SK-N-SH (cell line): ENCODE measurements around the gene NBEAL2. TPM values are rescaled to one million over a fixed set of nuclear protein-coding genes. Genes with fewer than 3 reads are reported as not detected.

Experiments used
- CTCF ChIA-PET: fragments of 300-600, 350-600 bp; formaldehyde crosslinking; extraction: SDS; loops from one replicate; lab custom pipeline; 2021; lab: Yijun Ruan, JAX
- POLR2A ChIA-PET: fragments of 350-600 bp; sonication (Branson Sonifier 250); formaldehyde crosslinking; extraction: SDS; loops from one replicate; lab custom pipeline; 2020; ENCODE audit warnings: antibody characterized with exemption, inconsistent platforms; lab: Yijun Ruan, JAX
- DNase-seq: peaks from one replicate; pipeline ENCODE4 v3.0.0; 2012
- H2AFZ ChIP-seq: fragments of 200-600 bp; sonication (generic); 2 replicates; pipeline ENCODE4 v1.8.1; 2016; ENCODE audit warnings: antibody characterized with exemption, mild to moderate bottlenecking, low read depth
- H3F3A ChIP-seq: fragments of 200-600 bp; sonication (generic); replicated peaks from 2 replicates; pipeline ENCODE3; 2016; ENCODE audit warnings: antibody characterized with exemption, mild to moderate bottlenecking; ENCODE audit not compliant: insufficient read depth
- H3K27ac ChIP-seq, 2 experiments: fragments of 200-500 bp in 1 of 2; fragments of 200-600 bp in 1 of 2; sonication (Bioruptor generic) in 1 of 2; sonication (generic), shearing (Covaris generic) in 1 of 2; 2 replicates each; pipeline versions ENCODE4 v1.5.1 to v1.6.1; 2014 to 2016; ENCODE audit warnings: low read depth in 2 of 2, inconsistent platforms in 1 of 2, low read length in 1 of 2, mild to moderate bottlenecking in 1 of 2, mixed read lengths in 1 of 2
- H3K27me3 ChIP-seq: fragments of 200-600 bp; sonication (generic), shearing (Covaris generic); 2 replicates; pipeline ENCODE4 v1.6.1; 2016; ENCODE audit warnings: mixed run types; ENCODE audit not compliant: insufficient read depth
- H3K36me3 ChIP-seq, 2 experiments: fragments of 200-500 bp in 1 of 2; fragments of 200-600 bp in 1 of 2; sonication (Bioruptor generic) in 1 of 2; sonication (generic) in 1 of 2; replicated peaks in 1 of 2; 2 replicates each; pipeline versions ENCODE3 to v1.5.1; 2014 to 2016; ENCODE audit warnings: low read length in 1 of 2, mild to moderate bottlenecking in 1 of 2; ENCODE audit not compliant: insufficient read depth in 2 of 2, control insufficient read depth in 1 of 2
- H3K4me1 ChIP-seq, 2 experiments: fragments of 200-500 bp in 1 of 2; fragments of 200-600 bp in 1 of 2; sonication (Bioruptor generic) in 1 of 2; sonication (generic), shearing (Covaris generic) in 1 of 2; 2 replicates each; pipeline versions ENCODE4 v1.5.1 to v1.6.1; 2014 to 2016; ENCODE audit warnings: low read depth in 1 of 2, low read length in 1 of 2, mixed run types in 1 of 2; ENCODE audit not compliant: insufficient read depth in 2 of 2, control insufficient read depth in 1 of 2
- H3K4me2 ChIP-seq: fragments of 200-600 bp; sonication (generic), shearing (Covaris generic); 2 replicates; pipeline ENCODE4 v1.6.1; 2017; ENCODE audit warnings: mixed run types
- H3K4me3 ChIP-seq, 2 experiments: fragments of 200-500 bp in 1 of 2; fragments of 200-600 bp in 1 of 2; sonication (Bioruptor generic) in 1 of 2; sonication (generic), shearing (Covaris generic) in 1 of 2; 2 replicates each; pipeline versions ENCODE4 v1.5.1 to v1.8.1; 2014 to 2016; ENCODE audit warnings: low read depth in 2 of 2, inconsistent platforms in 1 of 2, low read length in 1 of 2, mild to moderate bottlenecking in 1 of 2, mixed read lengths in 1 of 2, moderate library complexity in 1 of 2
- H3K79me2 ChIP-seq: fragments of 200-600 bp; sonication (generic); 2 replicates; pipeline ENCODE4 v1.8.1; 2017; ENCODE audit warnings: mild to moderate bottlenecking; ENCODE audit not compliant: insufficient read depth
- H3K9ac ChIP-seq: fragments of 200-600 bp; sonication (generic); 2 replicates; pipeline ENCODE4 v1.6.1; 2017; ENCODE audit warnings: mixed run types
- H3K9me2 ChIP-seq: fragments of 200-600 bp; sonication (generic); 2 replicates; pipeline ENCODE4 v1.6.1; 2017; ENCODE audit warnings: mixed run types
- H3K9me3 ChIP-seq: fragments of 200-600 bp; sonication (generic); 2 replicates; pipeline ENCODE4 v1.6.1; 2017; ENCODE audit warnings: mixed run types, mild to moderate bottlenecking, moderate library complexity
- H4K20me1 ChIP-seq: fragments of 200-600 bp; sonication (generic); 2 replicates; pipeline ENCODE4 v1.6.1; 2017; ENCODE audit warnings: mild to moderate bottlenecking, mixed run types; ENCODE audit not compliant: insufficient read depth
- ELF1 ChIP-seq: IDR thresholded peaks from 2 replicates; pipeline ENCODE4 v1.4.0; 2012
- EP300 ChIP-seq, 2 experiments: IDR thresholded peaks; 2 replicates each; pipeline versions ENCODE4 v1.4.0 to v1.6.1; 2012; ENCODE audit warnings: borderline replicate concordance in 1 of 2, low read depth in 1 of 2, low read length in 1 of 2
- FOXJ3 ChIP-seq: sonication (generic); formaldehyde crosslinking; IDR thresholded peaks from 2 replicates; pipeline ENCODE4 v1.5.1; 2020; ENCODE audit warnings: mild to moderate bottlenecking, missing genetic modification reagents
- FOXM1 ChIP-seq: IDR thresholded peaks from 2 replicates; pipeline ENCODE4 v1.4.0; 2012; ENCODE audit warnings: low read depth, mild to moderate bottlenecking
- GABPA ChIP-seq: IDR thresholded peaks from 2 replicates; pipeline ENCODE4 v1.4.0; 2012; ENCODE audit warnings: low read depth, mild to moderate bottlenecking
- GATA2 ChIP-seq: sonication (generic); formaldehyde crosslinking; IDR thresholded peaks from 2 replicates; pipeline ENCODE4 v1.5.0; 2020; ENCODE audit warnings: mild to moderate bottlenecking, missing genetic modification reagents
- JUND ChIP-seq: IDR thresholded peaks from 2 replicates; pipeline ENCODE4 v1.4.0; 2012
- MAX ChIP-seq: IDR thresholded peaks from 2 replicates; pipeline ENCODE4 v1.4.0; 2012; ENCODE audit warnings: low read depth
- MEF2A ChIP-seq: IDR thresholded peaks from 2 replicates; pipeline ENCODE4 v1.4.0; 2012; ENCODE audit warnings: low read depth, borderline replicate concordance
- MXI1 ChIP-seq: IDR thresholded peaks from 2 replicates; pipeline ENCODE4 v1.6.1; 2012; ENCODE audit warnings: mild to moderate bottlenecking, low read depth, low read length, improper control_type of control experiment
- RCOR1 ChIP-seq: fragments of 150-350 bp; IDR thresholded peaks from 2 replicates; pipeline ENCODE4 v1.6.1; 2017; ENCODE audit warnings: antibody characterized with exemption, low read length
- SMC3 ChIP-seq: IDR thresholded peaks from 2 replicates; pipeline ENCODE4 v1.6.1; 2012; ENCODE audit warnings: low read depth, low read length, improper control_type of control experiment
- USF1 ChIP-seq: IDR thresholded peaks from 2 replicates; pipeline ENCODE4 v1.4.0; 2012; ENCODE audit warnings: low read depth, borderline replicate concordance
- YY1 ChIP-seq: IDR thresholded peaks from 2 replicates; pipeline ENCODE4 v1.4.0; 2012; ENCODE audit warnings: low read depth, mild to moderate bottlenecking
- WGBS: methylation state at CpG from one replicate; pipeline ENCODE4 v1.1.6; 2017; ENCODE audit warnings: low lambda C conversion rate; 5-methylcytosine and 5-hydroxymethylcytosine counted together
- polyA plus RNA-seq, 3 experiments: library from polyadenylated mRNA; depleted of rRNA; stranded (reverse); fragments of >200 nt; gene quantifications; 2 replicates each; pipeline ENCODE4 v1.2.3, GENCODE V29; 2012

Gene NBEAL2
- polyA plus RNA-seq, 1 of the 3 experiments (the other 2 are of a cell fraction), result 20.3 TPM

- Histone ChIP-seq H3K36me3 (peaks cover 14 to 26% of the 10 kb centered on the region in 2 experiments), H3K4me3 (no peak overlapping the region), H3K9me3 (no peaks in the 10 kb centered on the region), H3K9ac (no peak overlapping the region), H2AFZ (no peak overlapping the region), H4K20me1 (peaks cover 60% of the 10 kb centered on the region), H3K4me2 (no peak overlapping the region), H3K9me2 (no peaks in the 10 kb centered on the region), H3K27ac (peak overlapping the region in 1 of 2 experiments; percentile 3; a peak in 1 of 4 replicates), H3K27me3 (no peaks in the 10 kb centered on the region), H3K79me2 (peaks cover 91% of the 10 kb centered on the region), H3F3A (peaks cover 15% of the 10 kb centered on the region), H3K4me1 (peaks cover 16 to 30% of the 10 kb centered on the region in 2 experiments)
- no peak for DNase-seq
- ChIA-PET CTCF (no interaction called here), POLR2A (no interaction called here)
- TF ChIP-seq GATA2 (CRISPR knock-in tag) (0 out of 2 replicates have a peak, but pooled peaks have one; percentile 15), MAX (no peak), MXI1 (no peak), FOXM1 (no peak)
- 62% methylated on average over 10 of the region's 12 CpGs for WGBS
Observed at GRCh38 chr3:46943237-46944187, 36.0 kb upstream of the NBEAL2 start.

- Histone ChIP-seq H2AFZ (no peak overlapping the region), H3K36me3 (peaks cover 10 to 22% of the 10 kb centered on the region in 2 experiments), H3K9me3 (no peaks in the 10 kb centered on the region), H3K9me2 (no peaks in the 10 kb centered on the region)
- no peak for TF ChIP-seq USF1
- no peak for TF ChIP-seq ELF1
- TF ChIP-seq, all 33 proteins: peak for 0
- H3K27ac ChIP-seq, result no peak overlapping the region
- ChIA-PET POLR2A (no interaction called here), CTCF (interaction anchor here (1.1 kb wide), 1 partner anchor 8 kb away, joined by 3 read pairs; no protein-coding TSS in a partner anchor)
- 94% methylated on average over 6 of the region's 8 CpGs for WGBS
- peaks cover 15% of the 10 kb centered on the region for H3F3A ChIP-seq
- H3K9ac ChIP-seq, result no peak overlapping the region
- H4K20me1 ChIP-seq, result peaks cover 67% of the 10 kb centered on the region
- no peak overlapping the region for H3K4me2 ChIP-seq
- no peaks in the 10 kb centered on the region for H3K27me3 ChIP-seq
- DNase-seq, result no peak
- no peak overlapping the region for H3K4me3 ChIP-seq
- H3K4me1 ChIP-seq, result peaks cover 23 to 37% of the 10 kb centered on the region in 2 experiments
- peaks cover 93% of the 10 kb centered on the region for H3K79me2 ChIP-seq
Observed at GRCh38 chr3:46944191-46944590, 35.3 kb upstream of the NBEAL2 start.

- peaks cover 25 to 42% of the 10 kb centered on the region in 2 experiments for H3K4me1 ChIP-seq
- no peak for DNase-seq
- TF ChIP-seq FOXJ3 (CRISPR knock-in tag), result no peak
- no peak for TF ChIP-seq YY1
- no peak for TF ChIP-seq USF1
- TF ChIP-seq GABPA, result no peak
- TF ChIP-seq RCOR1, result no peak
- TF ChIP-seq EP300 (IDR thresholded peaks at IDR 0.05; ENCODE audit: borderline replicate concordance in 1 of 2, low read depth in 1 of 2, low read length in 1 of 2), result no peak
- TF ChIP-seq MEF2A, result no peak
- TF ChIP-seq GATA2 (CRISPR knock-in tag), result no peak
- TF ChIP-seq JUND, result no peak
- TF ChIP-seq ELF1, result no peak
- no peak for TF ChIP-seq SMC3
- peaks cover 15% of the 10 kb centered on the region for H3F3A ChIP-seq
- H3K4me2 ChIP-seq, result no peak overlapping the region
- ChIA-PET POLR2A (interaction anchor here (0.9 kb wide), 1 partner anchor 11 kb away, joined by 4 read pairs; no protein-coding TSS in a partner anchor), CTCF (interaction anchor here (1.3 to 2.7 kb wide), 2 partner anchors 12 to 15 kb away, joined by 5 to 10 read pairs; no protein-coding TSS in a partner anchor)
- H3K9ac ChIP-seq, result no peak overlapping the region
- no peaks in the 10 kb centered on the region for H3K27me3 ChIP-seq
- no peak overlapping the region for H3K4me3 ChIP-seq
- H4K20me1 ChIP-seq, result peaks cover 88% of the 10 kb centered on the region
- peaks cover 4 to 10% of the 10 kb centered on the region in 2 experiments for H3K36me3 ChIP-seq
- H3K79me2 ChIP-seq, result peaks cover 99% of the 10 kb centered on the region
- no peak overlapping the region for H2AFZ ChIP-seq
- WGBS, result 84% methylated on average over 4 of the region's 6 CpGs
- no peaks in the 10 kb centered on the region for H3K9me3 ChIP-seq
- H3K9me2 ChIP-seq, result no peaks in the 10 kb centered on the region
- peak overlapping the region; percentile 71 to 87; a peak in 1 of 4 replicates for H3K27ac ChIP-seq
Observed at GRCh38 chr3:46946416-46946815, 33.0 kb upstream of the NBEAL2 start.
